Upper lobe of left lung (tissue), 4 donors: ENCODE measurements around the gene CNGA3.

ENCODE experiments used
- CTCF ChIP-seq, 6 experiments: fragments of 450-650 bp in 4 of 6; fragments of 200-600 bp in 2 of 6; sonication (generic) in 2 of 6; IDR thresholded peaks; one replicate each; pipeline ENCODE4 v1.5.1; 2016 to 2019; ENCODE audit warnings: antibody characterized with exemption in 6 of 6
- EP300 ChIP-seq, 4 donors: sonication (generic); formaldehyde crosslinking; IDR thresholded peaks; one replicate each; pipeline ENCODE4 v1.5.1; 2017; ENCODE audit warnings: antibody characterized with exemption in 4 of 4, control low read depth in 2 of 4
- POLR2A ChIP-seq, 4 donors: fragments of 450-650 bp; IDR thresholded peaks; one replicate each; pipeline ENCODE4 v1.5.1; 2016 to 2017; ENCODE audit warnings: antibody characterized with exemption in 4 of 4, mild to moderate bottlenecking in 2 of 4
- POLR2AphosphoS5 ChIP-seq, 2 donors: sonication (generic); formaldehyde crosslinking; IDR thresholded peaks; one replicate each; pipeline ENCODE4 v1.5.1; 2017; ENCODE audit warnings: antibody characterized with exemption in 2 of 2

- TF ChIP-seq CTCF (IDR thresholded peaks at IDR 0.05) (no peak), POLR2A (IDR thresholded peaks at IDR 0.05) (no peak), EP300 (IDR thresholded peaks at IDR 0.05) (no peak), POLR2AphosphoS5 (IDR thresholded peaks at IDR 0.05) (no peak)
Measured at GRCh38 chr2:98299211-98299905, 46.9 kb upstream of the CNGA3 start.
